Esophagus (tissue), 2 donors: ENCODE results near the gene IFITM2. TPM values are rescaled to one million over a fixed set of nuclear protein-coding genes. Genes with fewer than 3 reads are reported as not detected.

Experiments used
- H3K27ac ChIP-seq, 2 donors: one replicate each; pipeline ENCODE4 v1.5.1; 2013; ENCODE audit warnings: low read depth in 2 of 2, mild to moderate bottlenecking in 2 of 2, inconsistent platforms in 1 of 2, low read length in 1 of 2, moderate library complexity in 1 of 2
- H3K27me3 ChIP-seq, 2 donors: one replicate each; pipeline ENCODE4 v1.6.1; 2013; ENCODE audit warnings: low read length in 2 of 2, control low read depth in 1 of 2, mild to moderate bottlenecking in 1 of 2; ENCODE audit not compliant: insufficient read depth in 2 of 2, control insufficient read depth in 1 of 2
- H3K36me3 ChIP-seq, 2 donors: one replicate each; pipeline ENCODE4 v1.6.1; 2013; ENCODE audit warnings: low read length in 1 of 2; ENCODE audit not compliant: control insufficient read depth in 2 of 2, insufficient read depth in 2 of 2
- H3K4me1 ChIP-seq, 2 donors: one replicate each; pipeline ENCODE4 v1.6.1; 2013; ENCODE audit warnings: low read length in 1 of 2; ENCODE audit not compliant: control insufficient read depth in 2 of 2, insufficient read depth in 2 of 2
- H3K4me3 ChIP-seq, 2 donors: one replicate each; pipeline ENCODE4 v1.5.1; 2013; ENCODE audit warnings: low read length in 2 of 2, mild to moderate bottlenecking in 2 of 2, low read depth in 1 of 2, moderate library complexity in 1 of 2
- H3K9me3 ChIP-seq, 2 donors: one replicate each; pipeline ENCODE4 v1.6.1; 2013; ENCODE audit warnings: mild to moderate bottlenecking in 2 of 2, low read depth in 1 of 2, low read length in 1 of 2, moderate library complexity in 1 of 2; ENCODE audit not compliant: control insufficient read depth in 2 of 2, insufficient read depth in 1 of 2
- WGBS, 2 donors: extraction: QIAGEN DNeasy Blood & Tissue Kit; methylation state at CpG; one replicate each; pipeline ENCODE4 v1.1.7; 2013; 5-methylcytosine and 5-hydroxymethylcytosine counted together
- polyA plus RNA-seq, 2 donors: library from polyadenylated mRNA; stranded (reverse); fragments of 200-250 nt; gene quantifications; one replicate each; pipeline ENCODE4 v1.2.3, GENCODE V29; 2013
- donor health status: healthy with polysubstance abuse.
- donor health status: Bipolar disorder and iron deficiency.

IFITM2 gene
- polyA plus RNA-seq, 2 donors = 72.3 to 165 TPM

- 16% methylated on average over 39 to 41 of the region's 41 CpGs for WGBS, 2 donors
- Histone ChIP-seq H3K27me3 (no peaks in the 10 kb centered on the region), H3K4me3 (peak overlapping the region; percentile 48 to 55), H3K36me3 (peaks cover 0 to 9% of the 10 kb centered on the region in 2 donors), H3K4me1 (peaks cover 4 to 13% of the 10 kb centered on the region in 2 donors), H3K27ac (peak overlapping the region; percentile 8 to 21), H3K9me3 (no peaks in the 10 kb centered on the region)
Observed at GRCh38 chr11:287821-288477, 19.7 kb upstream of the IFITM2 start.

- Histone ChIP-seq H3K4me3 (peak within 1 kb of the TSS; percentile 48 to 55), H3K27me3 (no peaks in the 10 kb centered on the region), H3K9me3 (no peaks in the 10 kb centered on the region), H3K4me1 (peaks cover 4 to 13% of the 10 kb centered on the region in 2 donors), H3K27ac (peak within 1 kb of the TSS; percentile 8 to 21), H3K36me3 (peaks cover 0 to 9% of the 10 kb centered on the region in 2 donors)
- WGBS, 2 donors = 1% methylated on average over 67 to 112 of the region's 112 CpGs
Observed at GRCh38 chr11:288478-289397, 18.9 kb upstream of the IFITM2 start, which contains the start of gene PGGHG. Gene PGGHG (plus strand): TSS chr11:289126. CDS start chr11:289817, 691 bp downstream.

- 16 to 22% methylated on average over 9 to 14 of the region's 14 CpGs for WGBS, 2 donors
- Histone ChIP-seq H3K4me1 (peaks cover 4 to 13% of the 10 kb centered on the region in 2 donors), H3K4me3 (peak overlapping the region; percentile 14 to 48), H3K36me3 (peaks cover 0 to 15% of the 10 kb centered on the region in 2 donors), H3K27ac (no peak overlapping the region), H3K27me3 (no peaks in the 10 kb centered on the region), H3K9me3 (no peaks in the 10 kb centered on the region)
Observed at GRCh38 chr11:289398-289711, 18.3 kb upstream of the IFITM2 start.

GRCh38 chr11:289712-290620 is 17.6 kb upstream of the IFITM2 start:
- Histone ChIP-seq H3K4me1 (peaks cover 4 to 13% of the 10 kb centered on the region in 2 donors), H3K27me3 (no peaks in the 10 kb centered on the region), H3K36me3 (peaks cover 0 to 15% of the 10 kb centered on the region in 2 donors), H3K9me3 (no peaks in the 10 kb centered on the region), H3K4me3 (peak overlapping the region; percentile 14 to 48), H3K27ac (no peak overlapping the region)
- 79 to 85% methylated on average over 48 of the region's 48 CpGs for WGBS, 2 donors

GRCh38 chr11:290621-291231 is 16.9 kb upstream of the IFITM2 start:
- no peak overlapping the region for H3K27ac ChIP-seq
- no peaks in the 10 kb centered on the region for H3K9me3 ChIP-seq
- peaks cover 4 to 13% of the 10 kb centered on the region in 2 donors for H3K4me1 ChIP-seq
- WGBS, 2 donors = 85 to 86% methylated on average over 13 of the region's 13 CpGs
- H3K27me3 ChIP-seq = no peaks in the 10 kb centered on the region
- no peak overlapping the region for H3K4me3 ChIP-seq
- H3K36me3 ChIP-seq = peaks cover 0 to 15% of the 10 kb centered on the region in 2 donors

GRCh38 chr11:291281-292210 is 16.1 kb upstream of the IFITM2 start:
- Histone ChIP-seq H3K27me3 (no peaks in the 10 kb centered on the region), H3K4me3 (no peak overlapping the region), H3K9me3 (no peaks in the 10 kb centered on the region), H3K4me1 (peaks cover 4 to 13% of the 10 kb centered on the region in 2 donors), H3K36me3 (peaks cover 0 to 15% of the 10 kb centered on the region in 2 donors), H3K27ac (no peak overlapping the region)
- 89% methylated on average over 44 of the region's 44 CpGs for WGBS, 2 donors

GRCh38 chr11:292211-293121 is 15.2 kb upstream of the IFITM2 start:
- peaks cover 6 to 12% of the 10 kb centered on the region in 2 donors for H3K4me1 ChIP-seq
- WGBS, 2 donors = 89 to 90% methylated on average over 27 to 29 of the region's 29 CpGs
- no peaks in the 10 kb centered on the region for H3K9me3 ChIP-seq
- peaks cover 0 to 15% of the 10 kb centered on the region in 2 donors for H3K36me3 ChIP-seq
- no peak overlapping the region for H3K4me3 ChIP-seq
- H3K27me3 ChIP-seq = no peaks in the 10 kb centered on the region
- no peak overlapping the region for H3K27ac ChIP-seq
